ENCODE measurements around the gene P2RX5.

P2RX5 gene

GRCh38 chr17:3682033-3682432 is 13.9 kb downstream of the P2RX5 start:
- no peak for DNase-seq (ENCODE audit: low read depth in 1 of 2, low spot score in 1 of 2)

DNA sequence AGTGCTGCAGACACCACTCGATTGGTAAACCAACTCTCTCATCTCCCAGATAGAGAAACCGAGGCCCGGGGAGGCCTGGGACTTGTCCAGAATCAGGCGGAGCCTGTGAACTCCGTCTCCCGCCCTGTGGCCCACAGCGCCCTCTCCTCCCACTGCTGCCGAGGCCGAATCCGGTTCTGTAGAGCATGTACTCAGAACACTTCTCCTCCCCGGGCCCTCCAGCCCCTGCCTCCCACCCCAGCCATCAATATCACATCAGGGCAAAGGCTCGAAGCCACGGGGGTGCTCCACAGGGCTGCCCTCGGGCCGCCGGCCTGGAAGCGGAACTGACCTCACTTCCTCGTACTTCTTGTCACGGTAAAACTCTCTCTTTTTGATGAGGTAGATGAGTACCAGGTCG is 14.4 kb downstream of the P2RX5 start:
- DNase-seq (ENCODE audit: low read depth in 1 of 2, low spot score in 1 of 2) = no peak

- DNase-seq (ENCODE audit: low read depth in 1 of 2, low spot score in 1 of 2) = no peak
Observed at GRCh38 chr17:3681057-3681456, 14.9 kb downstream of the P2RX5 start.

DNA sequence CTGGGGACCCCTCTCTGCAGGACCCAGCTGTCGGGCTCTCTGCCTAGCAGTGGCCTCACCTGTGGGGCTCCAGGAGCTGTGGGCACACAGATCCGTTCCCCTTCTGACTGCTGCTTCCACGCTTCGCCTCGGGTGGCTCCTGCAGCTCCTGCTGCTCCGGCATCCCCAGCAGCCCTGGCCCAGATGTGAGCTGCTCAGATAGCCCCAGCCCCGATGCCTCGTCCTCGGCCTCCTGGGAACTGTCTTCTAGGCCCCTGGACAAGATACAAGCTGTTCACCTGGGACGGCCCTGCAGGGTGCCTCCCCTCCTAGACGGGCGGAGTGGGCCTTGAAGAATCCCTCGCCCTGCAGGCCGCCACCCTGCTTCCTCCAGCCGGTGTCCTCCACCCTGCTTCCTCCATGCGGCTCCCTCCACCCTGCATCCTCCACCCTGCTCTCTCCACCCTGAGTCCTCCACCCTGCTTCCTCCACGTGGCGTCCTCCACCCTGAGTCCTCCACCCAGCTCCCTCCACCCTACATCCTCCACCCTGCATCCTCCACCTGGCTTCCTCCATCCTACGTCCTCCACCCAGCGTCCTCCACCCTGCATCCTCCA is 16.3 kb downstream of the P2RX5 start:
- DNase-seq (ENCODE audit: low read depth in 1 of 2, low spot score in 1 of 2) = no peak

GRCh38 chr17:3678821-3679530 is 17.0 kb downstream of the P2RX5 start:
- DNase-seq (ENCODE audit: low read depth in 1 of 2, low spot score in 1 of 2) = no peak

- no peak for DNase-seq (ENCODE audit: low read depth in 1 of 2, low spot score in 1 of 2)
Observed at GRCh38 chr17:3678095-3678820, 17.7 kb downstream of the P2RX5 start.

DNA sequence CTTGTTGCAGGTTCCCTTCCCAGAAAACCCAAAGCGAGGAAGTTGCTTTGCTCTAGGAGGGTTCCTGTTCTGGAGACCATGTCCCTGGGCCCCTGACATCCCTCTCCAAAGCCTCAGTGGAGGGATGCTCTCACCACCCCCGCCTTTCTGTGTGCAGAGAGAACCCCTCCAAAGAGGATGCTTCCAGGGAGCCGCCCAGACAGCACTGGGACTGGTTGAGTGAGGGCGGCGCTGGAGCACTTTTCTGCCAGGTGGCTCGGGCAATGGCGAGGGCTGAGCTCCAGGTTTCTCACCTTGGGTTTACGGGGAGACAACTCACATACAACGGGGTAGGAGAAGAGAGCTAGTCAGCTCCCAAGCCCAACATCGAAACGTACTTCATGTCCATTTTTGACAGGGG is 20.1 kb downstream of the P2RX5 start:
- DNase-seq (ENCODE audit: low read depth in 1 of 2, low spot score in 1 of 2) = no peak

- no peak for DNase-seq (ENCODE audit: low read depth in 1 of 2, low spot score in 1 of 2)
Observed at GRCh38 chr17:3672571-3672970, 23.4 kb downstream of the P2RX5 start.

DNA sequence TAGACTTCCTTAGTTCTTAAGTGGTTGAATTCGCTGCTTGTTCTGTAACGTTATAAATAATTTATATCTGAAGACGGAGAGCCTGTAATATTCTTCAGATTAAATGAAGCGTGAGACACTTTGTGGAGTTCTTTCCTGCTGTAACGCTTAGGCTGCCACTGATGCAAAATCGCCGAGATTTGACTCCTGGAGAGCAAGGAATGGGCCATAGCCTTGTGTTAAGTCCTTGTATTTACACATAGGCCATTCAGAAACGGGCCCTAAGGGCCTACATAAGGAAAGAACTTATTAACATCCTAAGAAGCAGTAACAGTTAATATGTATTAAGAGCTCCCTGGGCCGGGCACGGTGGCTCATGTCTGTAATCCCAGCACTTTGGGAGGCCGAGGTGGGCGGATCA is 26.4 kb downstream of the P2RX5 start:
- DNase-seq (ENCODE audit: low read depth in 1 of 2, low spot score in 1 of 2) = no peak

GRCh38 chr17:3669085-3669347 is 26.9 kb downstream of the P2RX5 start:
- no peak for DNase-seq (ENCODE audit: low read depth in 1 of 2, low spot score in 1 of 2)

- DNase-seq (ENCODE audit: low read depth in 1 of 2, low spot score in 1 of 2) = peak; percentile 99
Observed at GRCh38 chr17:3668279-3669084, 27.5 kb downstream of the P2RX5 start, which contains the start of the genes EMC6 and TAX1BP3. Gene EMC6 (plus strand): TSS chr17:3668812. CDS start chr17:3669147, 335 bp downstream. Gene TAX1BP3 (minus strand): TSS chr17:3668578. CDS start chr17:3668526, 52 bp downstream.

- DNase-seq (ENCODE audit: low read depth in 1 of 2, low spot score in 1 of 2) = no peak
Observed at GRCh38 chr17:3667366-3668278, 28.3 kb downstream of the P2RX5 start.

DNA sequence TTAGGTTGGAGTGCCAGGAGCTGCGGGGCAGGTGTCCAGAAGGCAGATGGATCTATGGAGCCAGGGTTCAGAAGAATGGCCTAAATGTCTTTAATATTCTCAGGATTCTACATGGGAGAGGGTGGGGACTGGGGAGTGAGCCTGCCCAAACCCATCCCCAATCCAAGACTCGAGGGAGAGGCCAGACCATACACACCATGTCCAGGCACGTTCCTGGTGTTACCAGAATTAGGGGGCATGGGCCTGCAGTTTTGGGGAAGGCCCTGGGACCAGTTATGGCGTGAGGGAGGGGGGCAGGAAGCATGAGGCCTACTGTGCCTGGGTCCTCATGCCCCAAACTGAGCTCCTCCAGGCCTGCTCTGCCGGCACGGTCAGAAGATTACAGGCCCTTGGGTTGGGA is 29.4 kb downstream of the P2RX5 start:
- no peak for DNase-seq (ENCODE audit: low read depth in 1 of 2, low spot score in 1 of 2)

DNA sequence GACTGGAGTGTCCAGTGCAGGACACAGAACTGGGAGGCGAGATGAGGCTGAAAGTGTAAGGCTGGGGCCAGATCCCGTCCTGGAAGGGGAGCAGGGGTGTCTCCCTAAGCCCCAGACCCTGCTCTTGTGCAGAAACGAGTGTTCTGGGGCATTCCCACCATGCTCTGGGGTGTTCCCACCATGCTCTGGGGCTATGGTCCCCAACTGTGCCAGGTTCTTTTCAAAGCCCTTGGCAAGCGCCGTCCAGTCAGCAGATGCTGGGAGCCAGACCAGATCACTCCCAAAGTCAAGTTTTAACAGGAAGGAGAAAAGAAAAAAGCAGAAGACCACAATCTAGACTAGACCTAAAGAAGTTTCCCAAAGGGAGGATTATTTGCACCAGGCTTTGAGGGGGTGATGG is 30.1 kb downstream of the P2RX5 start:
- DNase-seq (ENCODE audit: low read depth in 1 of 2, low spot score in 1 of 2) = no peak

DNA sequence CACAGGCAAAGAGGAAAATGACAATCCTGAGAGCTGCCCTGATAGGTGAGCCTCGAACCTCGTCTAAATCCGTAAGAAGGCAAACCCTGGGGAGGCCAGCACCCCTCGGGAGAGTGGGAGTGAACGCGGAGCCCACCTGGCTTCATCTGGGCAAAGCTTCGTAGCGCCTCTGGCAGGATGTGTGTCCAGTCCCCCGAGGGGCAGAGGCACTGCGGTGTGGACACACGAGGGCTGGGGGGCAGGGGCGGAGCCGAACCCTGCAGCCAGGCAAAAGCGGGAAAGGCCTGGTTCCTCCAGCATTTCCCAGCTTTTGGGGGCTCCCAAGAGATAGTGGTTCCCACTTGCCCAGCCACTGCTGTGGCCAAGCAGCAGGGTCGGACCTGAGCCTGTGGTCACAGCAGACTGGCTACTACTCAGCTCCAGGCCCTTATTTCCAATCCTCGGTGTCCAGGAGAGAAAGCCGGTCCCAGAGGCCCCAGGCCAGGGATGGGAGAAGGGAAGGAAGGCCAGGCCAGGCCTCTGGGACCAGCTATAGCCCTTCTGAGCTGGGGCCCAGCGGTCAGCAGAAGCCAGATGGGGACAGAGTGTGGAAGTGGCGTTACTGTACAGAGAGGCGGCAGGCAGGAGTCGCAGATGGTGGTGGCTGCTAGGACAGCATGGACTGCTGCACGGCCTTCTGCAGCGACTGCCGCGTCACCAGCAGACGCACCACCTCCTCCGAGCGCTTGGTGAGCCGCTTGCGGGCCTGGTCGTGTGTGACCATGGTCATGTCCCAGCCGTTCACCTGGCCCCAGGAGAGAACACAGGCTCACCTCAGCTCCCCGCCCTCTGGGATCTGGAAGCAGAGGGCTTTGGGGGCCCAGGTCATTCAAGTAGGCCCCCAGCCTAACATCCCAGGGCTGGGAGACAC is 32.6 kb downstream of the P2RX5 start:
- no peak for DNase-seq (ENCODE audit: low read depth in 1 of 2, low spot score in 1 of 2)

- DNase-seq (ENCODE audit: low read depth in 1 of 2, low spot score in 1 of 2) = no peak
Observed at GRCh38 chr17:3660311-3660891, 35.6 kb downstream of the P2RX5 start.

- DNase-seq (ENCODE audit: low read depth in 1 of 2, low spot score in 1 of 2) = no peak
Observed at GRCh38 chr17:3659541-3660111, 36.3 kb downstream of the P2RX5 start.

DNA sequence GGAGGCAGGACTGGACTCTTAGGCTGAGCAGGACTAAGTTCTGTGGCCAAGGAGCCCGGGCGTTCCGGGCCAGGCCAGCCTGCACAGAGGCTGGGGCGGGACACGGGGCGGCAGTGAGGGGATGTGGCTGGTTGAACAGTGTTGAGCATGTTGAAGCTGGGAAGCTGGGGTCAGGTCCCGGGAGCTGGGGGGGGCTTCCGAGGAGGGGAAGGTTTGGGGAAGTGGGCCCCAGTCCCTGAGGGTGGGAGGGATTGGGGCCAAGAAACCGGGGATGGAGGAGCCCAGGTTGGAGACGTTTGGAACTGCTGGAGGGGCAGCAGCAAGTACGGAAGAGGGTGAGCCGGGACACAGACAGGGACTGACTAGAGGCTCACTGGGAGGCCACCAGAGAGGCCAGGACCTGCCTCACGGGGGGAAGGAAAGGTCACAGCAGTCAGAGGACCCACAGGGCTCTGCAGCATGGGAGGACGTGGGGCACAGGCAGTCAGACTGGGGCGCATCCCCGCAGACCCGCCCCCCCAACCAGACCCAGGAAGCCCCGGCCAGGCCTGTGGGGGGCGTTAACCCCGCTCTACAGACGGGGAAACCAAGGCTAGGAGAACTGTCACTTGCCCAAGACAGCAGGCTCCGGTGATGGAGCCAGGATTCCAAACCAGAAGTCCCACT is 37.0 kb downstream of the P2RX5 start:
- DNase-seq (ENCODE audit: low read depth in 1 of 2, low spot score in 1 of 2) = no peak
